GM18508 (cell line): ENCODE results near the gene TBC1D5.
"Not testable (repeated sequence)": the region's sequence is repeated elsewhere in the genome, so short reads cannot be mapped to it uniquely, and the experiment has no call there.

Experiments used
- ATAC-seq: cut with Tn5 transposase; IDR thresholded peaks from one replicate; pipeline ENCODE4 v1.9.1; 2021; ENCODE audit warnings: moderate number of reproducible peaks; ENCODE audit not compliant: insufficient read depth, unreplicated experiment

Gene TBC1D5

DNA sequence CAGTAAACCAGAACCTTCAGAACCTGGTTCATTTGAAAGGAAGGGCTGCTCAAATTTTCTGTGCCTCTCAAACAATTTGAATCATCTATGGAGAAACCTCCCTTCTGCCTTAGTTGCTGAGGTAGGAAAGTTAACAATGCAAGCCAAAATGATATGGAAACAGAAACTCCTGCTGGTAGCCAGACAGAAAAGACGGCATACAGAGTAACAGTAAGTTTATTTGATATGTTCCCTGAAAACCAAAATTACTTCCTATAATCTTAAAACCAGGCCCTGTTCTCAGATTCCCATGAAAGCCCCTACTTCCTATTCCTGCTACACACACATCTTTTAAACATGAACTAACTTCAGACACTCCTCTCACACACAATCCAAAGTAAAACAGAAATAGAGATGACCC lies 86.2 kb downstream of the TBC1D5 start:
- ATAC-seq, result no peak

GRCh38 chr3:17655743-17656142 lies 86.7 kb downstream of the TBC1D5 start:
- no peak for ATAC-seq

DNA sequence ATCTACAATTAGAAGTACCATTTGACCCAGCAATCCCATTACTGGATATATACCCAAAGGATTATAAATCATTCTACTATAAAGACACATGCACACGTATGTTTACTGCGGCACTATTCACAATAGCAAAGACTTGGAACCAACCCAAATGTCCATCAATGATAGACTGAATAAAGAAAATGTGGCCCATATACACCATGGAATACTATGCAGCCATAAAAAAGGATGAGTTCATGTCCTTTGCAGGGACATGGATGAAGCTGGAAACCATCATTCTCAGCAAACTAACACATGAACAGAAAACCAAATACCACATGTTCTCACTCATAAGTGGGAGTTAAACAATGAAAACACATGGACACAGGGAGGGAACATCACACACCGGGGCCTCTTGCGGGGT lies 92.7 kb downstream of the TBC1D5 start:
- ATAC-seq, result not testable (repeated sequence)

DNA sequence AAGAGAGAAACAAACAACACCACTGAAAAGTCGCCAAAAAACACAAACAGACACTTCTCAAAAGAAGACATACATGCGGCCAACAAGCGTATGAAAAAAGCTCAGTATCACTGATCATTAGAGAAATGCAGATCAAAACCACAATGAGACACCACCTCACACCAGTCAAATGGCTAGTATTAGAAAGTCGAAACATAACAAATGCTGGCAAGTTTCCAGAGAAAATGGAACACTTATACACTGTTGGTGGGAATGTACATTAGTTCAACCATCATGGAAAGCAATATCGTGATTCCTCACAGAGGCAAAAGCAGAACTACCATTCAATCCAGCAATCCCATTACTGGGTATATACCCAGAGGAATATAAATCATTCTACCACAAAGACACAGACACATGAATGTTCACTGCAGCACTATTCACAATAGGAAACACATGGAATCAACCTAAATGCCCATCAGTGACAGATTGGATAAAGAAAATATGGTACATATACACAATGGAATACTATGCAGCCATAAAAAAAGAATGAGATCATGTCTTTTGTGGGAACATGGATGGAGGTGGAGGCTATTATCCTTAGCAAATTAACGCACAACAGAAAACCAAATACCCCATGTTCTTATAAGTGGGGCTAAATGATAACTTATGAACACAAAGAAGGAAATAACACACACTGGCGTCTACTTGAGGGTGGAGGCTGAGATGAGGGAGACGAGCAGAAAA lies 93.6 kb downstream of the TBC1D5 start:
- not testable (repeated sequence) for ATAC-seq

- no peak for ATAC-seq
Measured at GRCh38 chr3:17645074-17645698, 97.2 kb downstream of the TBC1D5 start.

DNA sequence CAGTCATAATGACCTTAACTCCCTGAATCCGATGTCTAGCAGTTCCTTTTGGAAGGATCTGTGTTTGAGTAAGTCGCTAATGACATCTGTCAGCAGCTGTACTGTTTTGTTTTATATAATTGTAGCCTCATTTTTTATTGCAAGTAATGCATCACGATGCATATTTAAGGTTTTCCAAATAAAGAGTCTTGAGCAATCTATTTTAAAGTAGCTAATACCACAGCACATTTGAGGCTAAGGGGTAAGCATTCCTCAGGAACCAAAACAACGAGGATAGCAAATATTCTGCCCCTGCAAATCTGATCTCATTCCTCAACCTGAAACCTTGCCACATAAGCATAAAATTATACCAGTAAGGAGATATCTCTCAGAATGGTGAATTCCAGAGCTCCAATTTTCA lies 98.7 kb downstream of the TBC1D5 start:
- ATAC-seq, result no peak

GRCh38 chr3:17642474-17642873 lies 100.0 kb downstream of the TBC1D5 start:
- no peak for ATAC-seq

- ATAC-seq, result no peak
Measured at GRCh38 chr3:17640466-17640865, 102.0 kb downstream of the TBC1D5 start.

- no peak for ATAC-seq
Measured at GRCh38 chr3:17639765-17640164, 102.7 kb downstream of the TBC1D5 start.

DNA sequence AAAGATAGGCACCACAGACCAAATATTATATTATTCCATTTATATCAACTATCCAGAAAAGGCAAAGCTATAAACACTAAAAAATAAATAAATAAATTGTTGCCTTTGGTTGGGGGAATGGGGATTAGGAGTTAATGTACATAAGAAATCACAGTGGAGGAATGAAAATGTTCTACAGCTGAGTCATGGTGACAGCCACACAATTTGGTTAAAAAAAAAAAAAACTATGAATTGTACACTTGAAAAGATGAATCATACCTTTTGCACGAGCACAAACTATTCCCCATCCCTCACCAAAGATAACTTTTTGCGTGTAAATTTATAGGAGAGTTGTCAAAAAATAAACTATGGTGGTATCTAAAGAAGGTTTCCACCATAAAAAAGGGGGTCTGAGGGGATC lies 103.2 kb downstream of the TBC1D5 start:
- ATAC-seq, result no peak

- ATAC-seq, result no peak
Measured at GRCh38 chr3:17638356-17638755, 104.1 kb downstream of the TBC1D5 start.

DNA sequence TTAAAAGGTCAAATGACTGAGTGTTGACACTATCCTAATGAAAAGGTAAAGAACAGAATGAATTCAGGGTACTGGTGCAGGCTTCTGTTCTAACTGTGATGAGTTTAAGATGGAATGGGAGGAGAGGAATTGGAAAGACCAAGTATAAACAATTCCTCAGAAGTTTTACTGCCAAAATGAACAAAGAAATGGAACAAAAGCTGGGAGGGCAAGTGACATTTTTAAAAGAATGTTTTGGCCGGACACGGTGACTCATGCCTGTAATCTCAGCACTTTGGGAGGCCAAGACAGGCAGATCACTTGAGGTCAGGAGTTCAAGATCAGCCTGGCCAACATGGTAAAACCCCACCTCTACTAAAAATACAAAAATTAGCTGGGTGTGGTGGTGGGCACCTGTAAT lies 106.8 kb downstream of the TBC1D5 start:
- not testable (repeated sequence) for ATAC-seq

- no peak for ATAC-seq
Measured at GRCh38 chr3:17634964-17635363, 107.5 kb downstream of the TBC1D5 start.

DNA sequence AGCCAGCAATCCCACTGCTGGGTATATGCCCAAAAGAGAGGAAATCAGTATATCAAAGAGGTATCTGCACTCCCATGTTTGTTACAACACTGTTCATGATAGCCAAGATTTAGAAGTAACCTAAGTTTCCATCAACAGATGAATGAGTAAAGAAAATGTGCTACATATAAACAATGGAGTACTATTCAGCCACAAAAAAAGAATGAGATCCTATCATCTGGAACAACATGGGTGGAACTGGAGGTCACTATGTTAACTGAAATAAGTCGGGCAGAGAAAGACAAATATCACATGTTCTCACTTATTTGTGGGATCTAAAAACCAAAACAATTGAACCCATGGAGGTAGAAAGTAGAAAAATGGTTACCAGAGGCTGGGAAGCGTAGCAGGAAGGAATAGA lies 108.2 kb downstream of the TBC1D5 start:
- no peak for ATAC-seq

- no peak for ATAC-seq
Measured at GRCh38 chr3:17632401-17633100, 109.9 kb downstream of the TBC1D5 start.

DNA sequence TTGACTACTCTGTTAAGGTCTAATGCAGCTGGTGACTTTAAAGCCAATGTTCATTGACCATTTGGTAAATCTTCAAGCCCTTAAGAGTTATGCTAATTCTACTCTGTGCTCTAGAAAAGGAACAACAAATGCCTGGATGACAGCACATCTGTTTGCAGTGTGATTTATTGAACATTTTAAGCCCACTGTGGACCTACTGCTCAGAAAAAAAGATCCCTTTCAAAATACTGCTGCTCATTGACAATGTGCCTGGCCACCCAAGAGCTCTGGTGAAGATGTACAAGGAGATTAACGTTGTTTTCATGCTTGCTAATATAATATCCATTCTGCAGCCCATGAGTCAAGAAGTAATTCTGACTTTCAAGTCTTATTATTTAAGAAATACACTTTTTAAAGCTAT lies 110.8 kb downstream of the TBC1D5 start:
- ATAC-seq, result no peak

- no peak for ATAC-seq
Measured at GRCh38 chr3:17629400-17629799, 113.0 kb downstream of the TBC1D5 start.

- no peak for ATAC-seq
Measured at GRCh38 chr3:17626395-17626794, 116.0 kb downstream of the TBC1D5 start.

DNA sequence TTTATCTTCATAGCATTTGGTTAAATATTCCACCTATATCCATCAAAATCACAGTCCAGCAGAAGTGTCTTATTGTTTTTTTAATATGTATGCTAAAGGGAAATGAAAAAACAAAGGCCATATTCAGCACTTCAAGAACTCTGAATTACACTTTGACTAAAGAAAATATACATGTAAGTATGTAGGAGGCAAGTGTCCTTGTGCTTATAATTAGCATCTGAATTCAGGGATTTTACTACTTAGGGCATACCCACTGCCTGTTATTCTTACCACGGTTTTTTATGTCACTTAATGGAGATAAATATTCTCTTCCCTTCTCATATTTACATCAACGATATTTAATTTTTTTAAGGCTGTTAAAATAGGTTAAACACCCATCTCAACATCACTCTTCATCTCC lies 117.3 kb downstream of the TBC1D5 start:
- ATAC-seq, result no peak

GRCh38 chr3:17623464-17623863 lies 119.0 kb downstream of the TBC1D5 start:
- no peak for ATAC-seq

GRCh38 chr3:17619968-17620367 lies 122.5 kb downstream of the TBC1D5 start:
- ATAC-seq, result no peak
